IMR-90 (cell line): ENCODE measurements around the gene CDCA7. TPM values are rescaled to one million over a fixed set of nuclear protein-coding genes. Genes with fewer than 3 reads are reported as not detected.

Experiments used
- ATAC-seq: fragments of 200-7000 bp; cut with Tn5 transposase; 2 replicates; pipeline ENCODE4 v1.9.1; 2020; ENCODE audit warnings: low read depth, mild to moderate bottlenecking, moderate library complexity
- BruUV-seq: library from RNA; stranded (reverse); fragments of 400-500 nt; replicated peaks from 2 replicates; lab custom pipeline; 2021; lab: Mats Ljungman, UMichigan
- CTCF ChIA-PET: fragments of 300-600 bp; formaldehyde crosslinking; extraction: SDS; loops from one replicate; lab custom pipeline; 2021; ENCODE audit warnings: antibody characterized with exemption; lab: Yijun Ruan, JAX
- POLR2A ChIA-PET: fragments of 300-600 bp; sonication (Branson Sonifier 250); formaldehyde crosslinking; loops from one replicate; lab custom pipeline; 2022; ENCODE audit warnings: antibody characterized with exemption; ENCODE audit not compliant: unreplicated experiment; lab: Charles Lee
- DNase-seq: peaks from one replicate; pipeline ENCODE4 v3.0.0; 2013
- H2AFZ ChIP-seq: replicated peaks from 2 replicates; pipeline ENCODE3; 2013; ENCODE audit warnings: low read length, mild to moderate bottlenecking; ENCODE audit not compliant: poor library complexity
- H2AK5ac ChIP-seq: 2 replicates; pipeline ENCODE4 v1.6.1; 2013; ENCODE audit warnings: low read depth, low read length, inconsistent platforms
- H2AK9ac ChIP-seq: replicated peaks from 2 replicates; pipeline ENCODE3; 2013; ENCODE audit warnings: mild to moderate bottlenecking, low read depth, low read length, moderate library complexity; ENCODE audit not compliant: poor library complexity
- H2BK120ac ChIP-seq: 2 replicates; pipeline ENCODE4 v1.6.1; 2013; ENCODE audit warnings: low read depth, low read length, inconsistent platforms
- H2BK15ac ChIP-seq: 3 replicates; pipeline ENCODE4 v1.6.1; 2013; ENCODE audit warnings: low read depth, low read length, inconsistent platforms
- H2BK20ac ChIP-seq: 2 replicates; pipeline ENCODE4 v1.6.1; 2013; ENCODE audit warnings: low read depth, mild to moderate bottlenecking, inconsistent platforms, low read length, moderate library complexity
- H2BK5ac ChIP-seq: 2 replicates; pipeline ENCODE4 v1.6.1; 2013; ENCODE audit warnings: mild to moderate bottlenecking, low read depth, low read length, inconsistent platforms; ENCODE audit not compliant: poor library complexity, severe bottlenecking
- H3K14ac ChIP-seq: replicated peaks from 2 replicates; pipeline ENCODE4 v1.6.1; 2013; ENCODE audit warnings: low read depth, low read length, inconsistent platforms
- H3K18ac ChIP-seq: 2 replicates; pipeline ENCODE4 v1.6.1; 2013; ENCODE audit warnings: low read depth, low read length, control low read depth
- H3K23ac ChIP-seq: 2 replicates; pipeline ENCODE4 v1.6.1; 2013; ENCODE audit warnings: low read depth, low read length, inconsistent platforms
- H3K27ac ChIP-seq: 2 replicates; pipeline ENCODE4 v1.5.1; 2013; ENCODE audit warnings: mild to moderate bottlenecking, control low read depth, low read length; ENCODE audit not compliant: insufficient read depth
- H3K27me3 ChIP-seq: 2 replicates; pipeline ENCODE4 v1.6.1; 2013; ENCODE audit warnings: low read length; ENCODE audit not compliant: control insufficient read depth, insufficient read depth
- H3K36me3 ChIP-seq: 2 replicates; pipeline ENCODE4 v1.6.1; 2013; ENCODE audit warnings: low read length, mixed read lengths; ENCODE audit not compliant: control insufficient read depth, insufficient read depth
- H3K4ac ChIP-seq: 2 replicates; pipeline ENCODE4 v1.6.1; 2013; ENCODE audit warnings: low read depth, low read length, inconsistent platforms
- H3K4me1 ChIP-seq: 2 replicates; pipeline ENCODE4 v1.6.1; 2013; ENCODE audit warnings: low read length, mixed read lengths; ENCODE audit not compliant: control insufficient read depth, insufficient read depth
- H3K4me2 ChIP-seq: 2 replicates; pipeline ENCODE4 v1.6.1; 2013; ENCODE audit warnings: low read depth, mild to moderate bottlenecking, control low read depth, low read length, moderate library complexity
- H3K4me3 ChIP-seq: 2 replicates; pipeline ENCODE4 v1.5.1; 2013; ENCODE audit warnings: low read depth, mild to moderate bottlenecking, control low read depth, low read length, moderate library complexity; ENCODE audit not compliant: insufficient read depth
- H3K56ac ChIP-seq: 2 replicates; pipeline ENCODE4 v1.6.1; 2013; ENCODE audit warnings: low read length, inconsistent platforms; ENCODE audit not compliant: insufficient read depth; ENCODE audit errors: extremely low read depth
- H3K79me1 ChIP-seq, 2 experiments: 2 replicates each; pipeline ENCODE4 v1.6.1; 2013; ENCODE audit warnings: low read length in 2 of 2, inconsistent platforms in 1 of 2, low read depth in 1 of 2
- H3K9ac ChIP-seq: 2 replicates; pipeline ENCODE4 v1.6.1; 2013; ENCODE audit warnings: low read depth, low read length, control low read depth
- H3K9me1 ChIP-seq: 2 replicates; pipeline ENCODE4 v1.6.1; 2013; ENCODE audit warnings: low read length, inconsistent platforms; ENCODE audit not compliant: insufficient read depth
- H3K9me3 ChIP-seq: 2 replicates; pipeline ENCODE4 v1.6.1; 2013; ENCODE audit warnings: low read length; ENCODE audit not compliant: control insufficient read depth, insufficient read depth
- H4K20me1 ChIP-seq: 2 replicates; pipeline ENCODE4 v1.6.1; 2013; ENCODE audit warnings: low read length, inconsistent platforms; ENCODE audit not compliant: insufficient read depth
- H4K5ac ChIP-seq: 2 replicates; pipeline ENCODE4 v1.6.1; 2013; ENCODE audit warnings: mild to moderate bottlenecking, low read depth, low read length, control low read depth
- H4K8ac ChIP-seq, 2 experiments: 2 replicates each; pipeline ENCODE4 v1.6.1; 2013; ENCODE audit warnings: low read depth in 2 of 2, low read length in 2 of 2, control low read depth in 1 of 2, inconsistent platforms in 1 of 2
- H4K91ac ChIP-seq: 2 replicates; pipeline ENCODE4 v1.6.1; 2013; ENCODE audit warnings: low read depth, low read length, inconsistent platforms; ENCODE audit not compliant: insufficient read depth
- MAFK ChIP-seq: IDR thresholded peaks from 2 replicates; pipeline ENCODE4 v1.6.1; 2012; ENCODE audit warnings: low read depth, low read length, improper control_type of control experiment
- NFE2L2 ChIP-seq: fragments of 150-350 bp; IDR thresholded peaks from 2 replicates; pipeline ENCODE4 v1.6.1; 2016; ENCODE audit warnings: low read depth, mild to moderate bottlenecking, low read length
- POLR2A ChIP-seq: IDR thresholded peaks from 2 replicates; pipeline ENCODE4 v1.6.1; 2012; ENCODE audit warnings: mild to moderate bottlenecking, low read depth, low read length
- RAD21 ChIP-seq: IDR thresholded peaks from 2 replicates; pipeline ENCODE4 v1.6.1; 2012; ENCODE audit warnings: low read length, improper control_type of control experiment
- WGBS, 2 experiments: methylation state at CpG; one replicate each; pipeline versions ENCODE4 v1.1.5 to v1.1.7; 2013; ENCODE audit warnings: missing lambda C conversion rate in 2 of 2; ENCODE audit not compliant: insufficient read length in 1 of 2; ENCODE audit errors: extremely low coverage in 2 of 2; 5-methylcytosine and 5-hydroxymethylcytosine counted together
- dilution Hi-C: fragments of 300-500 bp; cut with HindIII; formaldehyde crosslinking; loops from one replicate; pipeline ENCODE4 v1.14.3; 2018; ENCODE audit warnings: low sequenced_read_pairs; ENCODE audit not compliant: unreplicated experiment
- in situ Hi-C: fragments of 300-500 bp; cut with MboI; formaldehyde crosslinking; loops from 3 replicates; pipeline ENCODE4 v1.14.3; 2019; ENCODE audit warnings: low sequenced_read_pairs, inconsistent platforms, mixed read lengths
- intact Hi-C: fragments of 100-400 bp; cut with micrococcal nuclease; formaldehyde crosslinking; loops from 2 replicates; pipeline ENCODE4 v1.10.0; 2022
- polyA plus RNA-seq, 3 experiments: library from polyadenylated mRNA; depleted of rRNA; stranded (reverse); fragments of >200 nt; gene quantifications; 2 replicates each; pipeline ENCODE4 v1.2.3, GENCODE V29; 2012; ENCODE audit warnings: low replicate concordance in 1 of 3
- total RNA-seq: library from RNA; depleted of rRNA; stranded (reverse); fragments of >200 nt; gene quantifications from 2 replicates; pipeline ENCODE4 v1.2.3, GENCODE V29; 2012
- TF ChIP-seq, protein P1 (sequence below): fragments of 150-350 bp; IDR thresholded peaks from 2 replicates; pipeline ENCODE4 v1.6.1; 2016; ENCODE audit warnings: low read depth, mild to moderate bottlenecking, low read length, moderate library complexity, borderline replicate concordance

Gene CDCA7
- total and polyA plus RNA-seq, 2 of the 4 experiments (the other 2 are of a cell fraction), result 12.0 to 18.7 TPM

- DNase-seq, result no peak
- intact Hi-C loops, result no loop called here
These were observed 4.3 kb upstream of the CDCA7 start for GRCh38 chr2:173350383-173350782.

More at GRCh38 chr2:173350383-173350782, 4.3 kb upstream of the CDCA7 start:
- H2AFZ ChIP-seq, result no peak overlapping the region
- H3K9me1 ChIP-seq, result no peaks in the 10 kb centered on the region
- H4K20me1 ChIP-seq, result no peaks in the 10 kb centered on the region
- no peak overlapping the region for H3K27ac ChIP-seq
- H2AK5ac ChIP-seq, result no peak overlapping the region
- no peak overlapping the region for H2AK9ac ChIP-seq
- no peak overlapping the region for H2BK20ac ChIP-seq
- no peak overlapping the region for H4K91ac ChIP-seq
- H4K5ac ChIP-seq, result no peak overlapping the region
- no peak overlapping the region for H4K8ac ChIP-seq
- H3K4ac ChIP-seq, result no peak overlapping the region
- no peak overlapping the region for H2BK5ac ChIP-seq
- ATAC-seq, result no peak
- no TSS peak for BruUV-seq
- H3K23ac ChIP-seq, result no peak overlapping the region
- H3K9ac ChIP-seq, result no peak overlapping the region
- dilution Hi-C loops (no loop called here), in situ Hi-C loops (loop anchor here (25.0 kb wide), 1 partner anchor 313 kb away; no protein-coding TSS in a partner anchor)
- no peak overlapping the region for H3K4me2 ChIP-seq
- H3K9me3 ChIP-seq, result no peaks in the 10 kb centered on the region; the same call in 1 of the 2 replicates
- H3K4me1 ChIP-seq, result no peaks in the 10 kb centered on the region
- no peak overlapping the region for H3K4me3 ChIP-seq
- CTCF ChIA-PET, result interaction anchor here (1.2 kb wide), 1 partner anchor 48 kb away, joined by 3 read pairs; no protein-coding TSS in a partner anchor
- H3K36me3 ChIP-seq, result no peaks in the 10 kb centered on the region
- H3K79me1 ChIP-seq, result no peaks in the 10 kb centered on the region
- H3K27me3 ChIP-seq, result peaks cover 13% of the 10 kb centered on the region
- no peak overlapping the region for H3K18ac ChIP-seq
- no peak overlapping the region for H3K14ac ChIP-seq
- no peak overlapping the region for H3K56ac ChIP-seq
- no peak overlapping the region for H2BK120ac ChIP-seq
- POLR2A ChIA-PET, result no interaction called here
- TF ChIP-seq NFE2L2 (no peak), MAFK (no peak), RAD21 (no peak), POLR2A (no peak)
- TF ChIP-seq, protein P1, sequence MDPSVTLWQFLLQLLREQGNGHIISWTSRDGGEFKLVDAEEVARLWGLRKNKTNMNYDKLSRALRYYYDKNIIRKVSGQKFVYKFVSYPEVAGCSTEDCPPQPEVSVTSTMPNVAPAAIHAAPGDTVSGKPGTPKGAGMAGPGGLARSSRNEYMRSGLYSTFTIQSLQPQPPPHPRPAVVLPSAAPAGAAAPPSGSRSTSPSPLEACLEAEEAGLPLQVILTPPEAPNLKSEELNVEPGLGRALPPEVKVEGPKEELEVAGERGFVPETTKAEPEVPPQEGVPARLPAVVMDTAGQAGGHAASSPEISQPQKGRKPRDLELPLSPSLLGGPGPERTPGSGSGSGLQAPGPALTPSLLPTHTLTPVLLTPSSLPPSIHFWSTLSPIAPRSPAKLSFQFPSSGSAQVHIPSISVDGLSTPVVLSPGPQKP, result no peak
- no peak overlapping the region for H2BK15ac ChIP-seq
- WGBS, 2 experiments, result 80% methylated on average over 1 of the region's 2 CpGs; no CpG with 5 or more reads in 1 of the 2 experiments
